Neutrophil (primary cell): ENCODE data around the gene BBOX1.

Experiments used
- H3K27ac ChIP-seq: fragments of 200-600 bp; sonication (generic); 2 replicates; pipeline ENCODE4 v1.5.1; 2016; ENCODE audit warnings: mild to moderate bottlenecking, moderate library complexity
- H3K27me3 ChIP-seq: fragments of 200-600 bp; sonication (generic); 2 replicates; pipeline ENCODE4 v1.6.0; 2016; ENCODE audit warnings: mild to moderate bottlenecking
- H3K36me3 ChIP-seq: fragments of 200-600 bp; sonication (generic); 2 replicates; pipeline ENCODE4 v1.5.1; 2017
- H3K4me1 ChIP-seq, 2 experiments: fragments of 200-600 bp in 1 of 2; sonication (generic) in 1 of 2; 1 replicate in 1 of 2; 2 replicates in 1 of 2; pipeline versions ENCODE4 v1.5.1 to v1.6.1; 2013 to 2016; ENCODE audit warnings: low read depth in 1 of 2, low read length in 1 of 2, mild to moderate bottlenecking in 1 of 2, moderate library complexity in 1 of 2; ENCODE audit not compliant: control insufficient read depth in 1 of 2, insufficient read depth in 1 of 2
- H3K4me3 ChIP-seq, 2 experiments: fragments of 200-600 bp in 1 of 2; sonication (generic) in 1 of 2; 1 replicate in 1 of 2; 2 replicates in 1 of 2; pipeline ENCODE4 v1.5.1; 2013 to 2016; ENCODE audit warnings: low read depth in 1 of 2, low read length in 1 of 2, mild to moderate bottlenecking in 1 of 2, moderate library complexity in 1 of 2
- H3K9me3 ChIP-seq: fragments of 200-600 bp; sonication (generic); 2 replicates; pipeline ENCODE4 v1.5.1; 2016
- TF ChIP-seq, protein P1 (sequence below): fragments of 200-600 bp; sonication (generic); IDR thresholded peaks from 2 replicates; pipeline ENCODE4 v1.5.1; 2016; ENCODE audit warnings: antibody characterized with exemption

The BBOX1 gene

DNA sequence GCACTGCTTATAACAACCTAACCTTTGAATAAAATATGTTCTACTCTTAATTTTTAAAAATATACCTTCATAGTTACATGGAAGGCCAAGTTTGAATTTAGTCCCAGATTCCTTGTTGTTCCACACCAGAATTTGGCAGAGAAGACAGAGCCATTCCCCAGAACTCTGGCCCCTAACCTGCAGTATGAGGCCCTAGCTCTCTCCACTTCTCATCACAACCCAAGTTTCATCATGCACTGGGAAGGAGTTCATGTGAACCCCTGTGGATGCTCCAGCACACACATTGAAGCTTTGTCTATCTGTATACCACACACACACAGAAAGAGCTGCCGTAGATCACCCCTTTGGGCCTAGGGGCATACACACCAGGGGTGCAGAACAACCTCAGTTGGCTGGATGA, 10.6 kb upstream of the BBOX1 start:
- Histone ChIP-seq H3K36me3 (no peaks in the 10 kb centered on the region), H3K27me3 (no peaks in the 10 kb centered on the region), H3K4me3 (no peak overlapping the region), H3K27ac (no peak overlapping the region), H3K9me3 (no peaks in the 10 kb centered on the region), H3K4me1 (no peaks in the 10 kb centered on the region)
- TF ChIP-seq, protein P1, sequence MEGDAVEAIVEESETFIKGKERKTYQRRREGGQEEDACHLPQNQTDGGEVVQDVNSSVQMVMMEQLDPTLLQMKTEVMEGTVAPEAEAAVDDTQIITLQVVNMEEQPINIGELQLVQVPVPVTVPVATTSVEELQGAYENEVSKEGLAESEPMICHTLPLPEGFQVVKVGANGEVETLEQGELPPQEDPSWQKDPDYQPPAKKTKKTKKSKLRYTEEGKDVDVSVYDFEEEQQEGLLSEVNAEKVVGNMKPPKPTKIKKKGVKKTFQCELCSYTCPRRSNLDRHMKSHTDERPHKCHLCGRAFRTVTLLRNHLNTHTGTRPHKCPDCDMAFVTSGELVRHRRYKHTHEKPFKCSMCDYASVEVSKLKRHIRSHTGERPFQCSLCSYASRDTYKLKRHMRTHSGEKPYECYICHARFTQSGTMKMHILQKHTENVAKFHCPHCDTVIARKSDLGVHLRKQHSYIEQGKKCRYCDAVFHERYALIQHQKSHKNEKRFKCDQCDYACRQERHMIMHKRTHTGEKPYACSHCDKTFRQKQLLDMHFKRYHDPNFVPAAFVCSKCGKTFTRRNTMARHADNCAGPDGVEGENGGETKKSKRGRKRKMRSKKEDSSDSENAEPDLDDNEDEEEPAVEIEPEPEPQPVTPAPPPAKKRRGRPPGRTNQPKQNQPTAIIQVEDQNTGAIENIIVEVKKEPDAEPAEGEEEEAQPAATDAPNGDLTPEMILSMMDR, result no peak

DNA sequence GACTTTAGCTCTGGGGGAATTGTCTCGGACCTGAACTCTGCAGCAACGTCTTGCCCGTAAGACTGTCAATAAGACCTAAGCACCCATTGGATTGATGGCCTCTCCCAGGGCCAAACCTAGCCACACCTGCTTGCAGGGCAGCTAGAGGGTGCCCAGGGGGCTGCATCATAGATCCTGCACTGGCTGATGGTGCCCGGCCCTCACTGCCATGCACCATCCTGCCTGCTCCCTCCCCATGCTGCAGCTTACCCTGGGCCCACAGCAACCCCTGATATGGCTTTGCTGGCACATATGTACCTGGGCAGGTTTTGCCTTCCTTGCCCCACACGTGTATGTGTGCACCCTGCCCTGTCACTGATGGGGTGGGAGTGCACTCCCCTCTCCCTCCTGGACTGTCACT, 8.9 kb upstream of the BBOX1 start:
- no peaks in the 10 kb centered on the region for H3K27me3 ChIP-seq
- TF ChIP-seq, protein P1, result no peak
- no peaks in the 10 kb centered on the region for H3K36me3 ChIP-seq
- no peaks in the 10 kb centered on the region for H3K4me1 ChIP-seq
- H3K9me3 ChIP-seq, result no peaks in the 10 kb centered on the region
- H3K4me3 ChIP-seq, result no peak overlapping the region
- no peak overlapping the region for H3K27ac ChIP-seq

DNA sequence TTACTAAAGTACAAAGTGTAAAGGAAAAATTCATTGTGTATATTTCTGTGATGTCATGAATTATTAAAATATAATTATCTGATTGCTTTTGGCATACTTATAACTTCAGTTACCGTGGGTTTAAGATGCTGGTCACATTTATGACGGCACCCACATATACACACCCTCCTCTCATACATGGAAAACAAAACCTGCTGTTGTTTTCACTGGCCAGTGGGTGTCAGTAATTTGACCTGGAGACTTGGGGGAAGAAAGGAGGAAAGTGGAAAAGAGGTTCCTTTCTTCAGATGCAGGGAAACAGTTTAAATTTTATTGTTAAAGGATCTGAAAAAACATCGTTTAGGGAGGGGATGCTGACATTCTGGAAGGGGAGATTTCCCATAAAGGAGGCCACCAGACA, 742 bp upstream of the BBOX1 start:
- TF ChIP-seq, protein P1, result no peak
- H3K36me3 ChIP-seq, result no peaks in the 10 kb centered on the region
- H3K9me3 ChIP-seq, result no peaks in the 10 kb centered on the region
- no peaks in the 10 kb centered on the region for H3K27me3 ChIP-seq
- no peak overlapping the region for H3K4me3 ChIP-seq
- H3K27ac ChIP-seq, result no peak overlapping the region
- no peaks in the 10 kb centered on the region for H3K4me1 ChIP-seq

DNA sequence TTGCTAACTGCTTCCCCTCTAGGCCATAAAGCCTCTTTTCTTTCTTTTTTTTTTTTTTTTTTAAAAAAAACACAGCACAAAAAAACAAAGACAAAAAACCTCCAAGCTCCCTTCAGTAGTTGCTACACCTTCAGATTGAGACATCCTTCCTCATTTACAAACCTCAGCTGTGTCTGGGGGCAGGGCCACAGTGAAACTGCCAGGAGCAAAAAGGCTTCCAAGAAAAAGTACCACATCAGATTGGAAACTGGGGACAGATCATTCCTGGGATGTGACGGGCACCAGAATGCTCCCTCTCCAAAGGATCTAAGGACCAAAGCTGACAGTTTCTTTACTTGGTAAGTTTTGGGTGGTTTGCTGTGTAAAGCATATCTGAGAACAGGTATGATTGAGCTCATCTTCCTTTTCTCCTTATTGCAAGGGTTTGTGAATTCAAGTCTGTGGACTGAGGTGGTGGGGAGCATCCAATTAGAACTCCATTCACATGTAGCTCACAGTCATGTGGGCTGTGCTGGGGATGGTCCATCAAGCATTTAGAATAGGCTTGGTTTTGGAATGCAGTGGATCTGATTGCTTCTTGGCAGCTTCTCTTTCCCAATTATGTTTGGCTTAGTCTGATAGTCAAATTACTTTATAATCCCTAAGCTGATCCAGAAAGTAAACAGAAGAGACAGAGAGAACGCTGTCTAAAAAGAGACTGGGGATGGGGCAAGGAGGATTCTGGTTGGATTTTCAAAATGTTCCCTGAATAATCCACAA, 705 bp downstream of the BBOX1 start:
- H3K27me3 ChIP-seq, result no peaks in the 10 kb centered on the region
- no peak overlapping the region for H3K27ac ChIP-seq
- H3K36me3 ChIP-seq, result no peaks in the 10 kb centered on the region
- no peaks in the 10 kb centered on the region for H3K9me3 ChIP-seq
- no peak overlapping the region for H3K4me3 ChIP-seq
- TF ChIP-seq, protein P1, result no peak
- no peaks in the 10 kb centered on the region for H3K4me1 ChIP-seq

DNA sequence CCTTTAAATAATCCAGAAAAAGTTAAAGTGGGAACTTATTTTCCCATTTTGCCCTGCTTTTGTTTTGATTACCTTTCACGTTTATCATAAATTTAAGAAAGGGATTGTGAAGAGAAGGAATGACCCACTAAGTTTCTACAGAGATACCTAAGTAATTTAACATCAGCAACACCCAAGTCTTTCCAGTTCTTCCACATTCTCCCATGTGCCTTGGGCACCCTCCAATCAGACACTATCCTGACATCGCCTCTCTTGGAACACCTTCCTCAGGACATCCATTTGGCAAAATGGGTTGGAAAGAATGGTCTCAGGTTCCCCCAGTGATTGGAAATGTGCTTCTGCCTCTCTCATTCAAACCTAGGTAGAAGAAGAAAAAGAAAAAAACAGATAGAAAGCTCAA, 6.3 kb downstream of the BBOX1 start:
- no peak overlapping the region for H3K27ac ChIP-seq
- TF ChIP-seq, protein P1, result no peak
- no peak overlapping the region for H3K4me3 ChIP-seq
- no peaks in the 10 kb centered on the region for H3K4me1 ChIP-seq
- H3K9me3 ChIP-seq, result no peaks in the 10 kb centered on the region
- no peaks in the 10 kb centered on the region for H3K27me3 ChIP-seq
- H3K36me3 ChIP-seq, result no peaks in the 10 kb centered on the region
